Measurements from ENCODE around the gene KIAA0825.

KIAA0825 gene

GRCh38 chr5:94254214-94254613, 364.2 kb downstream of the KIAA0825 start:
- no peak for TF ChIP-seq CTCF (IDR thresholded peaks at IDR 0.05; ENCODE audit: low read depth, low read length, missing control alignments)

GRCh38 chr5:94250985-94251384, 367.4 kb downstream of the KIAA0825 start:
- DNase-seq (ENCODE audit: extremely low read depth, low read depth), result no peak
- no peak for TF ChIP-seq CTCF (IDR thresholded peaks at IDR 0.05; ENCODE audit: low read depth, low read length, missing control alignments)
- no peak overlapping the region for H3K4me3 ChIP-seq (replicated peaks; ENCODE audit: low read depth, low read length)

More at GRCh38 chr5:94254214-94254613, 364.2 kb downstream of the KIAA0825 start:
- H3K4me3 ChIP-seq (replicated peaks; ENCODE audit: low read depth, low read length), result no peak overlapping the region
- DNase-seq (ENCODE audit: extremely low read depth, low read depth), result no peak

- no peak overlapping the region for H3K4me3 ChIP-seq (replicated peaks; ENCODE audit: low read depth, low read length)
- DNase-seq (ENCODE audit: extremely low read depth, low read depth), result no peak
- no peak for TF ChIP-seq CTCF (IDR thresholded peaks at IDR 0.05; ENCODE audit: low read depth, low read length, missing control alignments)
Observed at GRCh38 chr5:94249430-94249829, 369.0 kb downstream of the KIAA0825 start.

- H3K4me3 ChIP-seq (replicated peaks; ENCODE audit: low read depth, low read length), result no peak overlapping the region
- TF ChIP-seq CTCF (IDR thresholded peaks at IDR 0.05; ENCODE audit: low read depth, low read length, missing control alignments), result no peak
- no peak for DNase-seq (ENCODE audit: extremely low read depth, low read depth)
Observed at GRCh38 chr5:94248175-94248875, 370.1 kb downstream of the KIAA0825 start.

- H3K4me3 ChIP-seq (replicated peaks; ENCODE audit: low read depth, low read length), result no peak overlapping the region
- no peak for TF ChIP-seq CTCF (IDR thresholded peaks at IDR 0.05; ENCODE audit: low read depth, low read length, missing control alignments)
- DNase-seq (ENCODE audit: extremely low read depth, low read depth), result no peak
Observed at GRCh38 chr5:94245608-94246007, 372.8 kb downstream of the KIAA0825 start.

DNA sequence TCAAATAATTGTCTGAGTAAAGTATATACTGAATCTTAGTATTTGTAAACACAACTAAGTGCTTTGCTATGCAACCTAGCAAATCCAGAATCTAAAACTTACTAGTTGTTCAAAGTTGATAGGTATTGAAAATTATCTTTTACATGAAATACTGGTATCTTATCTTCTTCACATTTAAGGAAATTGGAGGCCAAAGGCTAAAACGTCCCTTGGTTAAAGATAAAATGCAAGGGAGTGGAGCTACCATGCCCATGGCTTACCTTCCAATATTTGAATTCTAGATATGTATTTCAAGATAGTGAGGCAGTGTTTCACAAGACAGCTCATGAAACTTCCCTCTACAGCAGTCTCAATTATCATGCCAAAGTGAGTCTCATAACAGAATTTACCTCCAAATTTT, 373.5 kb downstream of the KIAA0825 start:
- no peak for TF ChIP-seq CTCF (IDR thresholded peaks at IDR 0.05; ENCODE audit: low read depth, low read length, missing control alignments)
- no peak overlapping the region for H3K4me3 ChIP-seq (replicated peaks; ENCODE audit: low read depth, low read length)
- no peak for DNase-seq (ENCODE audit: extremely low read depth, low read depth)

GRCh38 chr5:94243612-94244011, 374.8 kb downstream of the KIAA0825 start:
- no peak for DNase-seq (ENCODE audit: extremely low read depth, low read depth)
- no peak for TF ChIP-seq CTCF (IDR thresholded peaks at IDR 0.05; ENCODE audit: low read depth, low read length, missing control alignments)
- H3K4me3 ChIP-seq (replicated peaks; ENCODE audit: low read depth, low read length), result no peak overlapping the region
